CD4-positive, alpha-beta T cell treated with Interleukin-15 for 1 hour (primary cell): ENCODE results near the gene PIPOX.

Source experiments
- DNase-seq: peaks from one replicate; pipeline ENCODE4 v3.0.0-alpha.2; 2020

PIPOX gene

GRCh38 chr17:29042679-29043538 lies at the start of gene PIPOX:
PIPOX (plus strand) TSS chr17:29043141; CDS start chr17:29043226, 85 bp downstream.
- DNase-seq: peak; percentile 20

- DNase-seq: no peak
Observed at GRCh38 chr17:28993645-28994426, 49.1 kb upstream of the PIPOX start.

- DNase-seq: no peak
Observed at GRCh38 chr17:28996554-28997096, 46.3 kb upstream of the PIPOX start.

GRCh38 chr17:28997806-28998205 lies 45.1 kb upstream of the PIPOX start:
- DNase-seq: no peak

GRCh38 chr17:28999206-28999605 lies 43.7 kb upstream of the PIPOX start:
- no peak for DNase-seq

- DNase-seq: no peak
Observed at GRCh38 chr17:29000973-29001372, 42.0 kb upstream of the PIPOX start.

GRCh38 chr17:29002811-29003210 lies 40.1 kb upstream of the PIPOX start:
- no peak for DNase-seq

- no peak for DNase-seq
Observed at GRCh38 chr17:29003289-29003688, 39.7 kb upstream of the PIPOX start.

- DNase-seq: no peak
Observed at GRCh38 chr17:29004081-29004692, 38.8 kb upstream of the PIPOX start.

- peak; percentile 28 for DNase-seq
Observed at GRCh38 chr17:29005936-29006511, 36.9 kb upstream of the PIPOX start, which contains the start of gene SEZ6. SEZ6 (minus strand) TSS chr17:29006033; CDS start chr17:29005869, 164 bp downstream.

- no peak for DNase-seq
Observed at GRCh38 chr17:29007456-29007855, 35.5 kb upstream of the PIPOX start.

GRCh38 chr17:29007860-29008455 lies 35.0 kb upstream of the PIPOX start:
- DNase-seq: no peak

GRCh38 chr17:29008591-29008990 lies 34.4 kb upstream of the PIPOX start:
- DNase-seq: no peak

GRCh38 chr17:29010129-29010528 lies 32.8 kb upstream of the PIPOX start:
- DNase-seq: no peak

- no peak for DNase-seq
Observed at GRCh38 chr17:29010586-29010985, 32.4 kb upstream of the PIPOX start.

- no peak for DNase-seq
Observed at GRCh38 chr17:29012535-29012934, 30.4 kb upstream of the PIPOX start.

- no peak for DNase-seq
Observed at GRCh38 chr17:29014716-29015115, 28.2 kb upstream of the PIPOX start.

GRCh38 chr17:29016345-29017210 lies 26.4 kb upstream of the PIPOX start:
- no peak for DNase-seq

GRCh38 chr17:29018788-29019474 lies 24.0 kb upstream of the PIPOX start:
- no peak for DNase-seq

GRCh38 chr17:29019475-29020181 lies 23.3 kb upstream of the PIPOX start:
- no peak for DNase-seq
